GM12878 (cell line): ENCODE measurements around the gene CNPY1.

Experiments used
- BCL11A ChIP-seq: IDR thresholded peaks from 2 replicates; pipeline ENCODE4 v1.6.1; 2011; ENCODE audit warnings: low read depth, low read length
- CHD4 ChIP-seq: fragments of 200-600 bp; sonication (generic); IDR thresholded peaks from 2 replicates; pipeline ENCODE4 v1.6.1; 2016; ENCODE audit warnings: mild to moderate bottlenecking
- JUND ChIP-seq: IDR thresholded peaks from 2 replicates; pipeline ENCODE4 v1.6.1; 2012; ENCODE audit warnings: low read depth, mild to moderate bottlenecking, low read length, improper control_type of control experiment, moderate library complexity
- KDM1A ChIP-seq: fragments of 200-600 bp; sonication (generic); IDR thresholded peaks from 2 replicates; pipeline ENCODE4 v1.6.1; 2016; ENCODE audit warnings: borderline replicate concordance
- NRF1 ChIP-seq: conservative IDR thresholded peaks from 2 replicates; pipeline ENCODE4 v1.6.1; 2011; ENCODE audit warnings: mild to moderate bottlenecking, low read depth, low read length, improper control_type of control experiment
- POLR2A ChIP-seq: IDR thresholded peaks from 2 replicates; pipeline ENCODE4 v1.6.1; 2011; ENCODE audit warnings: low read depth, mild to moderate bottlenecking, low read length
- TF ChIP-seq, protein P1 (sequence below): IDR thresholded peaks from 2 replicates; pipeline ENCODE4 v1.6.1; 2011; ENCODE audit warnings: low read depth, low read length, improper control_type of control experiment, borderline replicate concordance
- TF ChIP-seq, protein P2 (sequence below), 3 experiments: IDR thresholded peaks in 2 of 3; conservative IDR thresholded peaks in 1 of 3; 2 replicates each; pipeline ENCODE4 v1.5.1; 2011; ENCODE audit warnings: low read depth in 3 of 3, low read length in 3 of 3, mild to moderate bottlenecking in 3 of 3, control low read depth in 2 of 3, moderate library complexity in 2 of 3, inconsistent platforms in 1 of 3, mixed read lengths in 1 of 3; ENCODE audit not compliant: control insufficient read depth in 2 of 3, insufficient read depth in 1 of 3; ENCODE audit errors: extremely low read depth in 1 of 3

DNA sequence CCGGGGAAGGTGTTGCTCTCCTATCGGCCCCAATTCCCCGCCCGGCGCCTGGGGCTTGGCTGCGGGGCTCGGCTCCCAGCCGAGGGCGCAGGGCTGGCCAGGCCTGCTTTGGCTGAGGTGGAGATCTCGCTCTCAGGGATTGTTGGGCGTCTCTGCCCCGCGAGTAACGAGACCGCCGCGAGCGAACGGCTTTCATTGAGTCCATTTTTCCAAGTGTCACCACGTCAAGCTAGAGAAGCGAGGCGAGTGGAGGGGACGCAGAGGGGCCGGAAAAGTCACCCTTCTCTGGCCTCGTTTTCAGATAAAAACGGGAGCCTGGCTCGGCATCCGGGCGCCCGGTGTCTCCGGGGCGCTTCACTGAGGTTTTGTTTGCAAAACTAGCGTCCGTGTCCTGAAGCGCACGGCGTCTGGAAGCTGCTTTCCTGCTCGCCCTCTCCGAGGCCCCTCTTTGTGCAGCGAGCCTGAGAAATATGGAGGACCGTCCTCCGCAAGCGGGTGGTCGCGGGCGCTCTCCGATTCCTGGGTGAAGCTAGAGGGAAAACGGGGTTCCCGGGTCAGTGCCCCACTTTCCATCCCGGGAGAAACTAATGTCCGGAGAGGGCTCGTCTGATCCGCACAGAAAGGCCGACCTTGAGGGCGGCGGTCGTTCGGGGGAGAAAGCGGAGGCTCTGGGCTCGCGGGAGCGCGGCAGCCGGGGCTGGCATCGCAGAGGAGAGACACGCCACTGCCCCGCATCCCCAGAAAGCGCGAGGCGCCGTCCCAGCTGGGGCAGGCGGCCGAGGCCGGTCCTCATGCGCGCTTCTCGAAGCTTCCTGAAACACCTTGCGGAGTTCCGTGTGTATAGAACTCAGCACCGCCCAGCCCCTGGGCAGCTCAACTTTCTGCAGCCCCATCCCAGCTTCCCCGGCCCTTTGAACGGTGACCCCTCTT lies 91.9 kb downstream of the CNPY1 start:
- TF ChIP-seq JUND (no peak), BCL11A (no peak), POLR2A (no peak), CHD4 (no peak), NRF1 (no peak), KDM1A (no peak)
- TF ChIP-seq, protein P1, sequence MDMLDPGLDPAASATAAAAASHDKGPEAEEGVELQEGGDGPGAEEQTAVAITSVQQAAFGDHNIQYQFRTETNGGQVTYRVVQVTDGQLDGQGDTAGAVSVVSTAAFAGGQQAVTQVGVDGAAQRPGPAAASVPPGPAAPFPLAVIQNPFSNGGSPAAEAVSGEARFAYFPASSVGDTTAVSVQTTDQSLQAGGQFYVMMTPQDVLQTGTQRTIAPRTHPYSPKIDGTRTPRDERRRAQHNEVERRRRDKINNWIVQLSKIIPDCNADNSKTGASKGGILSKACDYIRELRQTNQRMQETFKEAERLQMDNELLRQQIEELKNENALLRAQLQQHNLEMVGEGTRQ = no peak
- TF ChIP-seq, protein P2, sequence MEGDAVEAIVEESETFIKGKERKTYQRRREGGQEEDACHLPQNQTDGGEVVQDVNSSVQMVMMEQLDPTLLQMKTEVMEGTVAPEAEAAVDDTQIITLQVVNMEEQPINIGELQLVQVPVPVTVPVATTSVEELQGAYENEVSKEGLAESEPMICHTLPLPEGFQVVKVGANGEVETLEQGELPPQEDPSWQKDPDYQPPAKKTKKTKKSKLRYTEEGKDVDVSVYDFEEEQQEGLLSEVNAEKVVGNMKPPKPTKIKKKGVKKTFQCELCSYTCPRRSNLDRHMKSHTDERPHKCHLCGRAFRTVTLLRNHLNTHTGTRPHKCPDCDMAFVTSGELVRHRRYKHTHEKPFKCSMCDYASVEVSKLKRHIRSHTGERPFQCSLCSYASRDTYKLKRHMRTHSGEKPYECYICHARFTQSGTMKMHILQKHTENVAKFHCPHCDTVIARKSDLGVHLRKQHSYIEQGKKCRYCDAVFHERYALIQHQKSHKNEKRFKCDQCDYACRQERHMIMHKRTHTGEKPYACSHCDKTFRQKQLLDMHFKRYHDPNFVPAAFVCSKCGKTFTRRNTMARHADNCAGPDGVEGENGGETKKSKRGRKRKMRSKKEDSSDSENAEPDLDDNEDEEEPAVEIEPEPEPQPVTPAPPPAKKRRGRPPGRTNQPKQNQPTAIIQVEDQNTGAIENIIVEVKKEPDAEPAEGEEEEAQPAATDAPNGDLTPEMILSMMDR (IDR thresholded peaks at IDR 0.05 in 2 of 3, conservative IDR thresholded peaks at IDR 0.05 in 1 of 3; ENCODE audit: control insufficient read depth in 2 of 3, extremely low read depth in 1 of 3, insufficient read depth in 1 of 3, low read depth in 3 of 3, low read length in 3 of 3) = no peak
